Measurements from ENCODE around the gene NHSL2.

NHSL2 gene

DNA sequence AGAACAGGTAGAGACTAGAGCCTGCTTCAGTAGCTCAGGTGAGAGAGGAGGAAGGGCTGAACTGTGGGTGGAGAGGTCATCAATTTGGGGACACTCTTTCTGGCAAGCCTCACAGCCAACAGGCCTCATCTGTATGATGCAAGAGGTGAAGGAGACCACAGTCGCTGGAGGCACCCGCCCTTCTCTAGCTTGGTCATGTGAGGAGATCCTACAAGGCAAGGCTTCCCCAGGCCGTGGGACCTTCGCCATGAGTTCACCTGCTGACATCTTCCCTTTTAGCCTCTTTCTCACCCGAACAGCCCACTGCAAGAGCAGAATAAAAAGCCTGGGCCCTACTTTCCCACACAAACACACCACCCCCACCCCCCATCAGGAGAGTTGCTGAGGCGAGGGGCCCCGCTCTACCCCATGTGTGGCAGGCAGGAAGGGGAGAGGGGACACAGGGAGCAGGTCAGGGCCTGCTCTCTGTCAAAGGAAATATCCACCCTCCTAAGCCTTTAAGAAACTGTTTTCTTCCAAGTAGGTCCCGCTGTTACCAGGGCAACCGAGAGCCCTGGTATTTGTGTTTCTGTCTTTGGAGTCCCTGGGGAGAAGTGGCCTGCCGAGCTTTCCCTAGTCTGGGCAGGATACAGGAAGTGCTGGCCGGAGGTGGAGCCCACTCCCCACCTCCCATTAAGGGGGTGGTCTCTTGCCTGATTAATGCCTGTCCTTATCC lies 213.0 kb downstream of the NHSL2 start:
- Histone ChIP-seq H3K4me3 (ENCODE audit: low read length in 2 of 2) (no peak overlapping the region), H3K36me3 (ENCODE audit: control insufficient read depth in 2 of 2, insufficient read depth in 2 of 2, low read length in 2 of 2) (no peaks in the 10 kb centered on the region), H3K4me1 (ENCODE audit: control insufficient read depth in 2 of 2, insufficient read depth in 2 of 2, low read length in 2 of 2) (peaks cover 0 to 4% of the 10 kb centered on the region in 2 donors), H3K9me3 (ENCODE audit: control insufficient read depth in 2 of 2, low read length in 2 of 2) (no peaks in the 10 kb centered on the region), H3K9ac (ENCODE audit: low read depth in 1 of 2, low read length in 2 of 2) (no peak overlapping the region), H3K27me3 (ENCODE audit: control insufficient read depth in 2 of 2, insufficient read depth in 2 of 2, low read length in 2 of 2) (peaks cover 3 to 7% of the 10 kb centered on the region in 2 donors), H3K27ac (ENCODE audit: low read depth in 2 of 2, low read length in 2 of 2) (peak overlapping the region in 1 of 2 donors; percentile 7)

- Histone ChIP-seq H3K4me3 (ENCODE audit: low read length in 2 of 2) (no peak overlapping the region), H3K27me3 (ENCODE audit: control insufficient read depth in 2 of 2, insufficient read depth in 2 of 2, low read length in 2 of 2) (peaks cover 3 to 13% of the 10 kb centered on the region in 2 donors), H3K36me3 (ENCODE audit: control insufficient read depth in 2 of 2, insufficient read depth in 2 of 2, low read length in 2 of 2) (no peaks in the 10 kb centered on the region), H3K9ac (ENCODE audit: low read depth in 1 of 2, low read length in 2 of 2) (no peak overlapping the region), H3K9me3 (ENCODE audit: control insufficient read depth in 2 of 2, low read length in 2 of 2) (no peaks in the 10 kb centered on the region), H3K27ac (ENCODE audit: low read depth in 2 of 2, low read length in 2 of 2) (no peak overlapping the region), H3K4me1 (ENCODE audit: control insufficient read depth in 2 of 2, insufficient read depth in 2 of 2, low read length in 2 of 2) (peaks cover 0 to 4% of the 10 kb centered on the region in 2 donors)
These were observed 214.0 kb downstream of the NHSL2 start for GRCh38 chrX:72124540-72125201.

GRCh38 chrX:72125331-72126047 lies 214.8 kb downstream of the NHSL2 start:
- no peak overlapping the region for H3K4me3 ChIP-seq (ENCODE audit: low read length in 2 of 2)
- H3K9ac ChIP-seq (ENCODE audit: low read depth in 1 of 2, low read length in 2 of 2): no peak overlapping the region
- no peak overlapping the region for H3K27ac ChIP-seq (ENCODE audit: low read depth in 2 of 2, low read length in 2 of 2)
- no peaks in the 10 kb centered on the region for H3K36me3 ChIP-seq (ENCODE audit: control insufficient read depth in 2 of 2, insufficient read depth in 2 of 2, low read length in 2 of 2)
- H3K4me1 ChIP-seq (ENCODE audit: control insufficient read depth in 2 of 2, insufficient read depth in 2 of 2, low read length in 2 of 2): peaks cover 0 to 4% of the 10 kb centered on the region in 2 donors
- H3K27me3 ChIP-seq (ENCODE audit: control insufficient read depth in 2 of 2, insufficient read depth in 2 of 2, low read length in 2 of 2): peaks cover 11 to 16% of the 10 kb centered on the region in 2 donors
- no peaks in the 10 kb centered on the region for H3K9me3 ChIP-seq (ENCODE audit: control insufficient read depth in 2 of 2, low read length in 2 of 2)

GRCh38 chrX:72126048-72126415 lies 215.4 kb downstream of the NHSL2 start:
- Histone ChIP-seq H3K4me3 (ENCODE audit: low read length in 2 of 2) (no peak overlapping the region), H3K36me3 (ENCODE audit: control insufficient read depth in 2 of 2, insufficient read depth in 2 of 2, low read length in 2 of 2) (no peaks in the 10 kb centered on the region), H3K27me3 (ENCODE audit: control insufficient read depth in 2 of 2, insufficient read depth in 2 of 2, low read length in 2 of 2) (peaks cover 13 to 19% of the 10 kb centered on the region in 2 donors), H3K4me1 (ENCODE audit: control insufficient read depth in 2 of 2, insufficient read depth in 2 of 2, low read length in 2 of 2) (peaks cover 0 to 2% of the 10 kb centered on the region in 2 donors), H3K9me3 (ENCODE audit: control insufficient read depth in 2 of 2, low read length in 2 of 2) (no peaks in the 10 kb centered on the region), H3K9ac (ENCODE audit: low read depth in 1 of 2, low read length in 2 of 2) (no peak overlapping the region), H3K27ac (ENCODE audit: low read depth in 2 of 2, low read length in 2 of 2) (peak overlapping the region in 1 of 2 donors; percentile 43)

- Histone ChIP-seq H3K9ac (ENCODE audit: low read depth in 1 of 2, low read length in 2 of 2) (no peak overlapping the region), H3K36me3 (ENCODE audit: control insufficient read depth in 2 of 2, insufficient read depth in 2 of 2, low read length in 2 of 2) (no peaks in the 10 kb centered on the region), H3K27me3 (ENCODE audit: control insufficient read depth in 2 of 2, insufficient read depth in 2 of 2, low read length in 2 of 2) (peaks cover 13 to 19% of the 10 kb centered on the region in 2 donors), H3K27ac (ENCODE audit: low read depth in 2 of 2, low read length in 2 of 2) (no peak overlapping the region), H3K4me1 (ENCODE audit: control insufficient read depth in 2 of 2, insufficient read depth in 2 of 2, low read length in 2 of 2) (peaks cover 0 to 2% of the 10 kb centered on the region in 2 donors), H3K4me3 (ENCODE audit: low read length in 2 of 2) (no peak overlapping the region), H3K9me3 (ENCODE audit: control insufficient read depth in 2 of 2, low read length in 2 of 2) (no peaks in the 10 kb centered on the region)
These were observed 216.0 kb downstream of the NHSL2 start for GRCh38 chrX:72126539-72127140.

DNA sequence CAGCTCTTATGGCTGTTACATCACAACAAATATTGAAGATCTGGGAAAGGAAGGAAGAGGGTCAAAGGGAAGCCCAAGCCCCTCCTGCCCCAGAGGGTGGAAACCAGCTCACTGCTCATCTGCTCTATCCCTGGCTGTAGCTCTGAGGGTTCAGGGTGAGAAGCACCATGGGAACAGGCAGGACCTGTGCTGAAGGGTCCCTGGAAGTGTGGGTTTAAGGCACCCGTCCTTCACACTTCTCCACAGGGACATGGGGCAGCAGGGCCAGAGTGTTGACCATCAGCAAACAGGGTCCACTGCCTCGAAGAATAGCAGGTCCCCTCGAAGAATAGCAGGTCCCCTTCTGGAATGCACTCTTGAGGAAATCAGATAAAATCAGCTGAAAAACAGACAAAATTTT lies 216.7 kb downstream of the NHSL2 start:
- H3K4me3 ChIP-seq (ENCODE audit: low read length in 2 of 2): no peak overlapping the region
- no peaks in the 10 kb centered on the region for H3K9me3 ChIP-seq (ENCODE audit: control insufficient read depth in 2 of 2, low read length in 2 of 2)
- H3K27me3 ChIP-seq (ENCODE audit: control insufficient read depth in 2 of 2, insufficient read depth in 2 of 2, low read length in 2 of 2): peaks cover 18 to 23% of the 10 kb centered on the region in 2 donors
- no peak overlapping the region for H3K9ac ChIP-seq (ENCODE audit: low read depth in 1 of 2, low read length in 2 of 2)
- peaks cover 0 to 2% of the 10 kb centered on the region in 2 donors for H3K4me1 ChIP-seq (ENCODE audit: control insufficient read depth in 2 of 2, insufficient read depth in 2 of 2, low read length in 2 of 2)
- H3K27ac ChIP-seq (ENCODE audit: low read depth in 2 of 2, low read length in 2 of 2): no peak overlapping the region
- no peaks in the 10 kb centered on the region for H3K36me3 ChIP-seq (ENCODE audit: control insufficient read depth in 2 of 2, insufficient read depth in 2 of 2, low read length in 2 of 2)

GRCh38 chrX:72128183-72128834 lies 217.7 kb downstream of the NHSL2 start:
- no peak overlapping the region for H3K27ac ChIP-seq (ENCODE audit: low read depth in 2 of 2, low read length in 2 of 2)
- peaks cover 26 to 32% of the 10 kb centered on the region in 2 donors for H3K27me3 ChIP-seq (ENCODE audit: control insufficient read depth in 2 of 2, insufficient read depth in 2 of 2, low read length in 2 of 2)
- H3K9me3 ChIP-seq (ENCODE audit: control insufficient read depth in 2 of 2, low read length in 2 of 2): no peaks in the 10 kb centered on the region
- peaks cover 0 to 2% of the 10 kb centered on the region in 2 donors for H3K4me1 ChIP-seq (ENCODE audit: control insufficient read depth in 2 of 2, insufficient read depth in 2 of 2, low read length in 2 of 2)
- no peaks in the 10 kb centered on the region for H3K36me3 ChIP-seq (ENCODE audit: control insufficient read depth in 2 of 2, insufficient read depth in 2 of 2, low read length in 2 of 2)
- H3K4me3 ChIP-seq (ENCODE audit: low read length in 2 of 2): no peak overlapping the region
- H3K9ac ChIP-seq (ENCODE audit: low read depth in 1 of 2, low read length in 2 of 2): no peak overlapping the region

GRCh38 chrX:72128881-72129280 lies 218.2 kb downstream of the NHSL2 start:
- H3K4me1 ChIP-seq (ENCODE audit: control insufficient read depth in 2 of 2, insufficient read depth in 2 of 2, low read length in 2 of 2): peaks cover 0 to 2% of the 10 kb centered on the region in 2 donors

DNA sequence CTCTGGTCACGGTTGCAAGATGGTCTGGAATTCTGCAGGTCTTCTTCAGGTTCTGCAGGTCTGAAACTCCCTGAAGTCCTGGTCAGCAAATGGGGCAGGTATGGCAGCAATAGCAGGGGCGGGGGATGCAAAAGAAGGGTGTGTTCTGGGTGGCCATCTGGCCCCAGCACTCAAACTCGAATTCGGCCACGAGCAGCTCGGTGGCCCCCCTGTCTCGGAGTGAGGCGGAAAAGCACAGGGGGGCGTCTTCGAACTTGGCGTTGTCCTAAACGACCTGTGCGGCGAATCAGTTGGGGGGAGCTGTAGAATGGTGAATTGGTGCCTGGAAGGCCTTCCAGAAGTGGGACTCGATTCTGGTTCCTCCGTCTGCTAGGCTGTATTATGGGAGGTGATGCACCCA lies 219.0 kb downstream of the NHSL2 start:
- Histone ChIP-seq H3K27ac (ENCODE audit: low read depth in 2 of 2, low read length in 2 of 2) (no peak overlapping the region), H3K9ac (ENCODE audit: low read depth in 1 of 2, low read length in 2 of 2) (no peak overlapping the region), H3K4me3 (ENCODE audit: low read length in 2 of 2) (no peak overlapping the region), H3K36me3 (ENCODE audit: control insufficient read depth in 2 of 2, insufficient read depth in 2 of 2, low read length in 2 of 2) (no peaks in the 10 kb centered on the region), H3K4me1 (ENCODE audit: control insufficient read depth in 2 of 2, insufficient read depth in 2 of 2, low read length in 2 of 2) (no peaks in the 10 kb centered on the region), H3K9me3 (ENCODE audit: control insufficient read depth in 2 of 2, low read length in 2 of 2) (no peaks in the 10 kb centered on the region), H3K27me3 (ENCODE audit: control insufficient read depth in 2 of 2, insufficient read depth in 2 of 2, low read length in 2 of 2) (peaks cover 31 to 32% of the 10 kb centered on the region in 2 donors)

More at GRCh38 chrX:72128881-72129280, 218.2 kb downstream of the NHSL2 start:
- Histone ChIP-seq H3K9me3 (ENCODE audit: control insufficient read depth in 2 of 2, low read length in 2 of 2) (no peaks in the 10 kb centered on the region), H3K36me3 (ENCODE audit: control insufficient read depth in 2 of 2, insufficient read depth in 2 of 2, low read length in 2 of 2) (no peaks in the 10 kb centered on the region), H3K27ac (ENCODE audit: low read depth in 2 of 2, low read length in 2 of 2) (no peak overlapping the region), H3K9ac (ENCODE audit: low read depth in 1 of 2, low read length in 2 of 2) (no peak overlapping the region), H3K27me3 (ENCODE audit: control insufficient read depth in 2 of 2, insufficient read depth in 2 of 2, low read length in 2 of 2) (peaks cover 26 to 32% of the 10 kb centered on the region in 2 donors), H3K4me3 (ENCODE audit: low read length in 2 of 2) (no peak overlapping the region)
